IMR-90 (cell line): ENCODE results near the gene AFF2. TPM values are rescaled to one million over a fixed set of nuclear protein-coding genes. Genes with fewer than 3 reads are reported as not detected.

Source experiments
- ATAC-seq: fragments of 200-7000 bp; cut with Tn5 transposase; 2 replicates; pipeline ENCODE4 v1.9.1; 2020; ENCODE audit warnings: low read depth, mild to moderate bottlenecking, moderate library complexity
- BruUV-seq: library from RNA; stranded (reverse); fragments of 400-500 nt; replicated peaks from 2 replicates; lab custom pipeline; 2021; lab: Mats Ljungman, UMichigan
- CTCF ChIA-PET: fragments of 300-600 bp; formaldehyde crosslinking; extraction: SDS; loops from one replicate; lab custom pipeline; 2021; ENCODE audit warnings: antibody characterized with exemption; lab: Yijun Ruan, JAX
- POLR2A ChIA-PET: fragments of 300-600 bp; sonication (Branson Sonifier 250); formaldehyde crosslinking; loops from one replicate; lab custom pipeline; 2022; ENCODE audit warnings: antibody characterized with exemption; ENCODE audit not compliant: unreplicated experiment; lab: Charles Lee
- DNase-seq: peaks from one replicate; pipeline ENCODE4 v3.0.0; 2013
- H2AFZ ChIP-seq: replicated peaks from 2 replicates; pipeline ENCODE3; 2013; ENCODE audit warnings: low read length, mild to moderate bottlenecking; ENCODE audit not compliant: poor library complexity
- H2AK5ac ChIP-seq: 2 replicates; pipeline ENCODE4 v1.6.1; 2013; ENCODE audit warnings: low read depth, low read length, inconsistent platforms
- H2AK9ac ChIP-seq: replicated peaks from 2 replicates; pipeline ENCODE3; 2013; ENCODE audit warnings: mild to moderate bottlenecking, low read depth, low read length, moderate library complexity; ENCODE audit not compliant: poor library complexity
- H2BK120ac ChIP-seq: 2 replicates; pipeline ENCODE4 v1.6.1; 2013; ENCODE audit warnings: low read depth, low read length, inconsistent platforms
- H2BK15ac ChIP-seq: 3 replicates; pipeline ENCODE4 v1.6.1; 2013; ENCODE audit warnings: low read depth, low read length, inconsistent platforms
- H2BK20ac ChIP-seq: 2 replicates; pipeline ENCODE4 v1.6.1; 2013; ENCODE audit warnings: low read depth, mild to moderate bottlenecking, inconsistent platforms, low read length, moderate library complexity
- H2BK5ac ChIP-seq: 2 replicates; pipeline ENCODE4 v1.6.1; 2013; ENCODE audit warnings: mild to moderate bottlenecking, low read depth, low read length, inconsistent platforms; ENCODE audit not compliant: poor library complexity, severe bottlenecking
- H3K14ac ChIP-seq: replicated peaks from 2 replicates; pipeline ENCODE4 v1.6.1; 2013; ENCODE audit warnings: low read depth, low read length, inconsistent platforms
- H3K18ac ChIP-seq: 2 replicates; pipeline ENCODE4 v1.6.1; 2013; ENCODE audit warnings: low read depth, low read length, control low read depth
- H3K23ac ChIP-seq: 2 replicates; pipeline ENCODE4 v1.6.1; 2013; ENCODE audit warnings: low read depth, low read length, inconsistent platforms
- H3K27ac ChIP-seq: 2 replicates; pipeline ENCODE4 v1.5.1; 2013; ENCODE audit warnings: mild to moderate bottlenecking, control low read depth, low read length; ENCODE audit not compliant: insufficient read depth
- H3K27me3 ChIP-seq: 2 replicates; pipeline ENCODE4 v1.6.1; 2013; ENCODE audit warnings: low read length; ENCODE audit not compliant: control insufficient read depth, insufficient read depth
- H3K36me3 ChIP-seq: 2 replicates; pipeline ENCODE4 v1.6.1; 2013; ENCODE audit warnings: low read length, mixed read lengths; ENCODE audit not compliant: control insufficient read depth, insufficient read depth
- H3K4ac ChIP-seq: 2 replicates; pipeline ENCODE4 v1.6.1; 2013; ENCODE audit warnings: low read depth, low read length, inconsistent platforms
- H3K4me1 ChIP-seq: 2 replicates; pipeline ENCODE4 v1.6.1; 2013; ENCODE audit warnings: low read length, mixed read lengths; ENCODE audit not compliant: control insufficient read depth, insufficient read depth
- H3K4me2 ChIP-seq: 2 replicates; pipeline ENCODE4 v1.6.1; 2013; ENCODE audit warnings: low read depth, mild to moderate bottlenecking, control low read depth, low read length, moderate library complexity
- H3K4me3 ChIP-seq: 2 replicates; pipeline ENCODE4 v1.5.1; 2013; ENCODE audit warnings: low read depth, mild to moderate bottlenecking, control low read depth, low read length, moderate library complexity; ENCODE audit not compliant: insufficient read depth
- H3K56ac ChIP-seq: 2 replicates; pipeline ENCODE4 v1.6.1; 2013; ENCODE audit warnings: low read length, inconsistent platforms; ENCODE audit not compliant: insufficient read depth; ENCODE audit errors: extremely low read depth
- H3K79me1 ChIP-seq, 2 experiments: 2 replicates each; pipeline ENCODE4 v1.6.1; 2013; ENCODE audit warnings: low read length in 2 of 2, inconsistent platforms in 1 of 2, low read depth in 1 of 2
- H3K9ac ChIP-seq: 2 replicates; pipeline ENCODE4 v1.6.1; 2013; ENCODE audit warnings: low read depth, low read length, control low read depth
- H3K9me1 ChIP-seq: 2 replicates; pipeline ENCODE4 v1.6.1; 2013; ENCODE audit warnings: low read length, inconsistent platforms; ENCODE audit not compliant: insufficient read depth
- H3K9me3 ChIP-seq: 2 replicates; pipeline ENCODE4 v1.6.1; 2013; ENCODE audit warnings: low read length; ENCODE audit not compliant: control insufficient read depth, insufficient read depth
- H4K20me1 ChIP-seq: 2 replicates; pipeline ENCODE4 v1.6.1; 2013; ENCODE audit warnings: low read length, inconsistent platforms; ENCODE audit not compliant: insufficient read depth
- H4K5ac ChIP-seq: 2 replicates; pipeline ENCODE4 v1.6.1; 2013; ENCODE audit warnings: mild to moderate bottlenecking, low read depth, low read length, control low read depth
- H4K8ac ChIP-seq, 2 experiments: 2 replicates each; pipeline ENCODE4 v1.6.1; 2013; ENCODE audit warnings: low read depth in 2 of 2, low read length in 2 of 2, control low read depth in 1 of 2, inconsistent platforms in 1 of 2
- H4K91ac ChIP-seq: 2 replicates; pipeline ENCODE4 v1.6.1; 2013; ENCODE audit warnings: low read depth, low read length, inconsistent platforms; ENCODE audit not compliant: insufficient read depth
- BHLHE40 ChIP-seq: fragments of 150-350 bp; IDR thresholded peaks from 2 replicates; pipeline ENCODE4 v1.6.1; 2016; ENCODE audit warnings: mild to moderate bottlenecking, low read depth, low read length
- CEBPB ChIP-seq: IDR thresholded peaks from 2 replicates; pipeline ENCODE4 v1.6.1; 2012; ENCODE audit warnings: low read depth, low read length, improper control_type of control experiment
- CHD1 ChIP-seq: IDR thresholded peaks from 2 replicates; pipeline ENCODE4 v1.6.1; 2012; ENCODE audit warnings: low read depth, low read length, improper control_type of control experiment
- MAZ ChIP-seq: IDR thresholded peaks from 2 replicates; pipeline ENCODE4 v1.6.1; 2012; ENCODE audit warnings: low read depth, mild to moderate bottlenecking, low read length, improper control_type of control experiment, moderate library complexity, borderline replicate concordance
- MXI1 ChIP-seq: IDR thresholded peaks from 2 replicates; pipeline ENCODE4 v1.6.1; 2012; ENCODE audit warnings: low read depth, mild to moderate bottlenecking, low read length, moderate library complexity, borderline replicate concordance
- NFE2L2 ChIP-seq: fragments of 150-350 bp; IDR thresholded peaks from 2 replicates; pipeline ENCODE4 v1.6.1; 2016; ENCODE audit warnings: low read depth, mild to moderate bottlenecking, low read length
- RAD21 ChIP-seq: IDR thresholded peaks from 2 replicates; pipeline ENCODE4 v1.6.1; 2012; ENCODE audit warnings: low read length, improper control_type of control experiment
- SMC3 ChIP-seq: fragments of 150-350 bp; IDR thresholded peaks from 2 replicates; pipeline ENCODE4 v1.6.1; 2016; ENCODE audit warnings: low read depth, mild to moderate bottlenecking, antibody characterized with exemption, low read length, moderate library complexity
- USF2 ChIP-seq: fragments of 150-350 bp; IDR thresholded peaks from 2 replicates; pipeline ENCODE4 v1.6.1; 2017; ENCODE audit warnings: mild to moderate bottlenecking, antibody characterized with exemption, low read length, low read depth
- WGBS, 2 experiments: methylation state at CpG; one replicate each; pipeline versions ENCODE4 v1.1.5 to v1.1.7; 2013; ENCODE audit warnings: missing lambda C conversion rate in 2 of 2; ENCODE audit not compliant: insufficient read length in 1 of 2; ENCODE audit errors: extremely low coverage in 2 of 2; 5-methylcytosine and 5-hydroxymethylcytosine counted together
- dilution Hi-C: fragments of 300-500 bp; cut with HindIII; formaldehyde crosslinking; loops from one replicate; pipeline ENCODE4 v1.14.3; 2018; ENCODE audit warnings: low sequenced_read_pairs; ENCODE audit not compliant: unreplicated experiment
- in situ Hi-C: fragments of 300-500 bp; cut with MboI; formaldehyde crosslinking; loops from 3 replicates; pipeline ENCODE4 v1.14.3; 2019; ENCODE audit warnings: low sequenced_read_pairs, inconsistent platforms, mixed read lengths
- intact Hi-C: fragments of 100-400 bp; cut with micrococcal nuclease; formaldehyde crosslinking; loops from 2 replicates; pipeline ENCODE4 v1.10.0; 2022
- polyA plus RNA-seq, 3 experiments: library from polyadenylated mRNA; depleted of rRNA; stranded (reverse); fragments of >200 nt; gene quantifications; 2 replicates each; pipeline ENCODE4 v1.2.3, GENCODE V29; 2012; ENCODE audit warnings: low replicate concordance in 1 of 3
- total RNA-seq: library from RNA; depleted of rRNA; stranded (reverse); fragments of >200 nt; gene quantifications from 2 replicates; pipeline ENCODE4 v1.2.3, GENCODE V29; 2012

The AFF2 gene
- total and polyA plus RNA-seq, 2 of the 4 experiments (the other 2 are of a cell fraction) = 0.15 to 0.72 TPM

- POLR2A ChIA-PET = no interaction called here
- no peak overlapping the region for H3K4ac ChIP-seq
- no peaks in the 10 kb centered on the region for H3K9me1 ChIP-seq
- no peaks in the 10 kb centered on the region for H3K27me3 ChIP-seq
- H4K20me1 ChIP-seq = no peaks in the 10 kb centered on the region
- H3K4me3 ChIP-seq = no peak overlapping the region
- no peak overlapping the region for H2BK120ac ChIP-seq
- H3K9me3 ChIP-seq = no peaks in the 10 kb centered on the region
- intact Hi-C loops = no loop called here
- no peak for TF ChIP-seq CEBPB
- no peak for TF ChIP-seq MAZ
- TF ChIP-seq SMC3 = no peak
- no peak for TF ChIP-seq MXI1
- no peak for TF ChIP-seq CHD1
- TF ChIP-seq RAD21 = no peak
- no peak for TF ChIP-seq BHLHE40
- TF ChIP-seq USF2 = no peak
- TF ChIP-seq NFE2L2 = no peak
- H2BK20ac ChIP-seq = no peak overlapping the region
- no peak overlapping the region for H4K5ac ChIP-seq
- no peak overlapping the region for H3K18ac ChIP-seq
- no peaks in the 10 kb centered on the region for H3K79me1 ChIP-seq
- H2AK9ac ChIP-seq = no peak overlapping the region
- H3K27ac ChIP-seq = no peak overlapping the region
- H2AK5ac ChIP-seq = no peak overlapping the region
- H3K23ac ChIP-seq = no peak overlapping the region
- no peak overlapping the region for H3K4me2 ChIP-seq
- no peak overlapping the region for H3K14ac ChIP-seq
- no peak overlapping the region for H4K8ac ChIP-seq
- H3K56ac ChIP-seq = no peak overlapping the region
- dilution Hi-C loops = no loop called here
- H2BK5ac ChIP-seq = no peak overlapping the region
- no peak overlapping the region for H3K9ac ChIP-seq
- CTCF ChIA-PET = no interaction called here
- in situ Hi-C loops = no loop called here
- H3K36me3 ChIP-seq = no peaks in the 10 kb centered on the region
- ATAC-seq = no peak
- no peaks in the 10 kb centered on the region for H3K4me1 ChIP-seq
- no peak for DNase-seq
- no peak overlapping the region for H2AFZ ChIP-seq
- no TSS peak for BruUV-seq
- H4K91ac ChIP-seq = no peak overlapping the region
- H2BK15ac ChIP-seq = no peak overlapping the region
- no CpG with 5 or more reads among the region's 2 CpGs for WGBS, 2 experiments
These were observed 199.6 kb downstream of the AFF2 start for GRCh38 chrX:148700021-148700420.
